Measurements from ENCODE around the gene ZDHHC11B. TPM values are rescaled to one million over a fixed set of nuclear protein-coding genes. Genes with fewer than 3 reads are reported as not detected.
"Not testable (repeated sequence)": the region's sequence is repeated elsewhere in the genome, so short reads cannot be mapped to it uniquely, and the experiment has no call there.

Gene ZDHHC11B
- under 0.01 and 0.74 TPM in 2 replicates for total RNA-seq (ENCODE audit: low replicate concordance)

GRCh38 chr5:784428-785177 is at the start of gene ZDHHC11B:
Gene ZDHHC11B, minus strand, starts transcription at chr5:784729. Its CDS starts 17,810 bp downstream, at chr5:766919.
- H3K4me3 ChIP-seq (ENCODE audit: low read depth, low read length) = peak within 1 kb of the TSS; percentile 61
- DNase-seq (ENCODE audit: low read depth) = peak; percentile 42

GRCh38 chr5:834013-834412 is 49.5 kb upstream of the ZDHHC11B start:
- not testable (repeated sequence) for H3K4me3 ChIP-seq (ENCODE audit: low read depth, low read length); DNase-seq (ENCODE audit: low read depth)

GRCh38 chr5:828194-828593 is 43.7 kb upstream of the ZDHHC11B start:
- H3K4me3 ChIP-seq (ENCODE audit: low read depth, low read length) = not testable (repeated sequence)

GRCh38 chr5:825544-825943 is 41.0 kb upstream of the ZDHHC11B start:
- H3K4me3 ChIP-seq (ENCODE audit: low read depth, low read length); DNase-seq (ENCODE audit: low read depth): not testable (repeated sequence)

More at GRCh38 chr5:828194-828593, 43.7 kb upstream of the ZDHHC11B start:
- not testable (repeated sequence) for DNase-seq (ENCODE audit: low read depth)

- no peak for TF ChIP-seq CTCF (IDR thresholded peaks at IDR 0.05; ENCODE audit: insufficient read depth, low read length)
- DNase-seq (ENCODE audit: low read depth) = no peak
- H3K4me3 ChIP-seq (ENCODE audit: low read depth, low read length) = no peak overlapping the region
Observed at GRCh38 chr5:821504-821903, 37.0 kb upstream of the ZDHHC11B start.

- no peak for DNase-seq (ENCODE audit: low read depth)
- H3K4me3 ChIP-seq (ENCODE audit: low read depth, low read length) = no peak overlapping the region
- no peak for TF ChIP-seq CTCF (IDR thresholded peaks at IDR 0.05; ENCODE audit: insufficient read depth, low read length)
Observed at GRCh38 chr5:820245-820644, 35.7 kb upstream of the ZDHHC11B start.

GRCh38 chr5:819078-819477 is 34.5 kb upstream of the ZDHHC11B start:
- DNase-seq (ENCODE audit: low read depth) = no peak
- no peak for TF ChIP-seq CTCF (IDR thresholded peaks at IDR 0.05; ENCODE audit: insufficient read depth, low read length)
- H3K4me3 ChIP-seq (ENCODE audit: low read depth, low read length) = no peak overlapping the region

GRCh38 chr5:816176-816575 is 31.6 kb upstream of the ZDHHC11B start:
- no peak overlapping the region for H3K4me3 ChIP-seq (ENCODE audit: low read depth, low read length)
- no peak for DNase-seq (ENCODE audit: low read depth)
- TF ChIP-seq CTCF (IDR thresholded peaks at IDR 0.05; ENCODE audit: insufficient read depth, low read length) = no peak

GRCh38 chr5:815449-815848 is 30.9 kb upstream of the ZDHHC11B start:
- H3K4me3 ChIP-seq (ENCODE audit: low read depth, low read length) = no peak overlapping the region
- no peak for DNase-seq (ENCODE audit: low read depth)
- TF ChIP-seq CTCF (IDR thresholded peaks at IDR 0.05; ENCODE audit: insufficient read depth, low read length) = no peak

GRCh38 chr5:813575-813974 is 29.0 kb upstream of the ZDHHC11B start:
- H3K4me3 ChIP-seq (ENCODE audit: low read depth, low read length); DNase-seq (ENCODE audit: low read depth): not testable (repeated sequence)

GRCh38 chr5:811384-811783 is 26.9 kb upstream of the ZDHHC11B start:
- H3K4me3 ChIP-seq (ENCODE audit: low read depth, low read length); DNase-seq (ENCODE audit: low read depth): not testable (repeated sequence)

GRCh38 chr5:807719-808514 is 23.4 kb upstream of the ZDHHC11B start:
- DNase-seq (ENCODE audit: low read depth); H3K4me3 ChIP-seq (ENCODE audit: low read depth, low read length): not testable (repeated sequence)
